Esophagus squamous epithelium (tissue), 5 donors: ENCODE results near the gene TTC9C. TPM values are rescaled to one million over a fixed set of nuclear protein-coding genes. Genes with fewer than 3 reads are reported as not detected.

ENCODE experiments used
- DNase-seq: peaks from one replicate; lab custom pipeline; 2025; lab: John Stamatoyannopoulos, UW
- H3K27ac ChIP-seq, 4 donors: fragments of 200-600 bp; sonication (generic); one replicate each; pipeline ENCODE4 v1.5.1; 2016 to 2019; ENCODE audit warnings: mild to moderate bottlenecking in 1 of 4
- H3K27me3 ChIP-seq, 4 donors: fragments of 200-600 bp; sonication (generic); 1 replicate in 3 of 4; 2 replicates in 1 of 4; pipeline versions ENCODE4 v1.5.1 to v1.6.0; 2017 to 2021; ENCODE audit warnings: antibody characterized with exemption in 1 of 4
- H3K36me3 ChIP-seq, 3 donors: fragments of 200-600 bp; sonication (generic); one replicate each; pipeline ENCODE4 v1.5.1; 2016 to 2019
- H3K4me1 ChIP-seq, 3 donors: fragments of 200-600 bp; sonication (generic); one replicate each; pipeline ENCODE4 v1.5.1; 2017 to 2019
- H3K4me3 ChIP-seq, 4 donors: fragments of 200-600 bp; sonication (generic); 1 replicate in 3 of 4; 2 replicates in 1 of 4; pipeline ENCODE4 v1.5.1; 2016 to 2019; ENCODE audit warnings: mild to moderate bottlenecking in 2 of 4, moderate library complexity in 1 of 4
- H3K9me3 ChIP-seq, 3 donors: fragments of 200-600 bp; sonication (generic); one replicate each; pipeline ENCODE4 v1.5.1; 2016 to 2019
- POLR2A ChIP-seq, 4 donors: fragments of 450-650 bp; IDR thresholded peaks; one replicate each; pipeline ENCODE4 v1.6.1; 2017; ENCODE audit warnings: antibody characterized with exemption in 4 of 4, mild to moderate bottlenecking in 4 of 4, moderate library complexity in 3 of 4
- whole genome bisulfite sequencing, 2 donors: methylation state at CpG; one replicate each; pipeline ENCODE4 v1.1.5; 2018; 5-methylcytosine and 5-hydroxymethylcytosine counted together
- intact Hi-C: fragments of 100-400 bp; cut with DNase I; formaldehyde crosslinking; loops from one replicate; pipeline ENCODE4 v1.15.0; 2022
- total RNA-seq, 4 donors: library from RNA; depleted of rRNA; stranded (reverse); fragments of >200 nt; gene quantifications; one replicate each; pipeline ENCODE4 v1.1.0, GENCODE V29; 2016
- TF ChIP-seq, protein P1 (sequence below), 6 experiments: fragments of 450-650 bp in 4 of 6; fragments of 200-600 bp in 2 of 6; sonication (generic) in 2 of 6; IDR thresholded peaks; one replicate each; pipeline ENCODE4 v1.5.1; 2016 to 2019; ENCODE audit warnings: antibody characterized with exemption in 6 of 6, mild to moderate bottlenecking in 4 of 6, moderate library complexity in 4 of 6
- donor health status: DM: yes; HTN: yes; CAD: no.

Gene TTC9C
- total RNA-seq, 4 donors from 2014 or later, result 9.6 to 21.3 (median 15.0) TPM

GRCh38 chr11:62707277-62707861 lies 20.9 kb upstream of the TTC9C start, which contains the start of the genes BSCL2 and GNG3:
TSS of gene BSCL2 (minus strand) at chr11:62707424. CDS start at chr11:62707195, 229 bp downstream.
TSS of gene GNG3 (plus strand) at chr11:62707676. CDS start at chr11:62708296, 620 bp downstream.
- intact Hi-C loops, result no loop called here
- Histone ChIP-seq H3K36me3 (peaks cover 0 to 31% (median 0%) of the 10 kb centered on the region in 3 donors), H3K4me1 (peaks cover 28 to 58% (median 33%) of the 10 kb centered on the region in 3 donors), H3K9me3 (no peaks in the 10 kb centered on the region), H3K4me3 (peak within 1 kb of the TSS; percentile 57 to 76 (median 71)), H3K27me3 (no peaks in the 10 kb centered on the region), H3K27ac (peak within 1 kb of the TSS; percentile 90 to 99 (median 95))
- DNase-seq, result no peak
- WGBS, 2 donors, result 83 to 86% methylated on average over 4 to 7 of the region's 10 CpGs
- TF ChIP-seq, protein P1, sequence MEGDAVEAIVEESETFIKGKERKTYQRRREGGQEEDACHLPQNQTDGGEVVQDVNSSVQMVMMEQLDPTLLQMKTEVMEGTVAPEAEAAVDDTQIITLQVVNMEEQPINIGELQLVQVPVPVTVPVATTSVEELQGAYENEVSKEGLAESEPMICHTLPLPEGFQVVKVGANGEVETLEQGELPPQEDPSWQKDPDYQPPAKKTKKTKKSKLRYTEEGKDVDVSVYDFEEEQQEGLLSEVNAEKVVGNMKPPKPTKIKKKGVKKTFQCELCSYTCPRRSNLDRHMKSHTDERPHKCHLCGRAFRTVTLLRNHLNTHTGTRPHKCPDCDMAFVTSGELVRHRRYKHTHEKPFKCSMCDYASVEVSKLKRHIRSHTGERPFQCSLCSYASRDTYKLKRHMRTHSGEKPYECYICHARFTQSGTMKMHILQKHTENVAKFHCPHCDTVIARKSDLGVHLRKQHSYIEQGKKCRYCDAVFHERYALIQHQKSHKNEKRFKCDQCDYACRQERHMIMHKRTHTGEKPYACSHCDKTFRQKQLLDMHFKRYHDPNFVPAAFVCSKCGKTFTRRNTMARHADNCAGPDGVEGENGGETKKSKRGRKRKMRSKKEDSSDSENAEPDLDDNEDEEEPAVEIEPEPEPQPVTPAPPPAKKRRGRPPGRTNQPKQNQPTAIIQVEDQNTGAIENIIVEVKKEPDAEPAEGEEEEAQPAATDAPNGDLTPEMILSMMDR (IDR thresholded peaks at IDR 0.05), result no peak
- no peak for TF ChIP-seq POLR2A (IDR thresholded peaks at IDR 0.05)

DNA sequence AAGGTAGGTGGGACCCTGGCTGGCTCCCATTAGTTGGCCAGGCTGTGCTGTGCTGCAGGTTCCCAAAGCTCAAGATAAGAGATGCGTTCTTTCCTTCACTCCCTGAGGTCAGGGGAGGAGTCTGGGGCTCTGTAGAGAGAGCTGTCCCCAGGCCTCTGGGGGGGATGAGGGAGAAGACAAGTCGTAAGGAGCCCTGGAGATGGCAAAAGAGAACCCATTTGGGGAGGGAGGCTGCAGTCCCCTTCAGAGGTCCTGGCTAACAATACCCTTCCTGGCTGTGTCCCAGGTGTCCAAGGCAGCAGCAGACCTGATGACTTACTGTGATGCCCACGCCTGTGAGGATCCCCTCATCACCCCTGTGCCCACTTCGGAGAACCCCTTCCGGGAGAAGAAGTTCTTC lies 19.9 kb upstream of the TTC9C start:
- TF ChIP-seq, protein P1 (IDR thresholded peaks at IDR 0.05), result no peak
- TF ChIP-seq POLR2A (IDR thresholded peaks at IDR 0.05), result no peak
- WGBS, 2 donors, result 70 to 79% methylated on average over 4 to 5 of the region's 5 CpGs
- intact Hi-C loops, result no loop called here
- Histone ChIP-seq H3K36me3 (peaks cover 0 to 34% (median 0%) of the 10 kb centered on the region in 3 donors), H3K4me3 (peak overlapping the region in 3 of 4 donors; percentile 53 to 68 (median 60)), H3K4me1 (peaks cover 28 to 63% (median 33%) of the 10 kb centered on the region in 3 donors), H3K9me3 (no peaks in the 10 kb centered on the region), H3K27me3 (no peaks in the 10 kb centered on the region), H3K27ac (peak overlapping the region; percentile 90 to 99 (median 95))
- no peak for DNase-seq

GRCh38 chr11:62708793-62709192 lies 19.5 kb upstream of the TTC9C start:
- no peaks in the 10 kb centered on the region for H3K9me3 ChIP-seq
- 0% methylated on average over 1 to 6 of the region's 7 CpGs for WGBS, 2 donors

GRCh38 chr11:62709247-62710000 lies 18.9 kb upstream of the TTC9C start:
- intact Hi-C loops, result no loop called here
- Histone ChIP-seq H3K9me3 (no peaks in the 10 kb centered on the region), H3K36me3 (peaks cover 0 to 44% (median 5%) of the 10 kb centered on the region in 3 donors), H3K4me1 (peaks cover 28 to 65% (median 33%) of the 10 kb centered on the region in 3 donors), H3K27me3 (no peaks in the 10 kb centered on the region), H3K4me3 (peak overlapping the region; percentile 36 to 68 (median 56)), H3K27ac (peak overlapping the region; percentile 90 to 99 (median 95))
- DNase-seq, result peak; percentile 94
- WGBS, 2 donors, result 0 to 2% methylated on average over 30 to 33 of the region's 47 CpGs
- TF ChIP-seq, protein P1 (IDR thresholded peaks at IDR 0.05), result peak in 1 of 6 experiments; percentile 16
- TF ChIP-seq POLR2A (IDR thresholded peaks at IDR 0.05), result peak in 3 of 4 donors; percentile 6 to 76 (median 33)

More at GRCh38 chr11:62708793-62709192, 19.5 kb upstream of the TTC9C start:
- no peak for DNase-seq
- TF ChIP-seq POLR2A (IDR thresholded peaks at IDR 0.05), result no peak
- TF ChIP-seq, protein P1 (IDR thresholded peaks at IDR 0.05), result no peak
- Histone ChIP-seq H3K4me1 (peaks cover 28 to 65% (median 33%) of the 10 kb centered on the region in 3 donors), H3K4me3 (peak overlapping the region; percentile 36 to 68 (median 56)), H3K27ac (peak overlapping the region; percentile 90 to 99 (median 95)), H3K27me3 (no peaks in the 10 kb centered on the region), H3K36me3 (peaks cover 0 to 38% (median 0%) of the 10 kb centered on the region in 3 donors)
- intact Hi-C loops, result no loop called here
